OCI-LY1 (cell line): ENCODE data around the gene CREB5.

ENCODE experiments used
- EZH2 ChIP-seq: fragments of 200-600 bp; sonication (generic), shearing (Covaris generic); IDR thresholded peaks from 2 replicates; pipeline ENCODE4 v1.8.0; 2017; ENCODE audit warnings: borderline replicate concordance, mixed run types, mild to moderate bottlenecking, antibody characterized with exemption, low read length, moderate library complexity, mixed read lengths
- TF ChIP-seq, protein P1 (sequence below): fragments of 200-600 bp; sonication (generic), shearing (Covaris generic); IDR thresholded peaks from 2 replicates; pipeline ENCODE4 v1.5.1; 2017; ENCODE audit warnings: mild to moderate bottlenecking, antibody characterized with exemption, low read length, moderate library complexity, mixed read lengths

DNA sequence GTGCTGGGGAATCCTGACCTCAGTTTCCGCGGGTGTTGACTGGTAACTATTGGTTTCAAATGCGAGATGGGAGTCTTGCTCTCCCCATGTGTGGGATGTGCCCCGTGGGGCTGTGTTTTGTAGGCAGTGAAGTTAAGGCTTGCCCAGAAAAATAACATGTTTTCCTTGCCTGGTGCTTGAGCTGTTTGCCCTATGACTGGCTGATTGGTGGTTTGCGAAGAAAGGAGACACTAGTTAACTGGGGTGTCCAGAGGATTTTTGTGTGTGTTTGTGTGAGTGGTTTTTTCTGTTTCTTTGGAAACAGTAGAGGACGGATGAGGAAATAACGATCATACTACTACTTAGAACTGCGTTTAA is 61.9 kb downstream of the CREB5 start:
- TF ChIP-seq, protein P1, sequence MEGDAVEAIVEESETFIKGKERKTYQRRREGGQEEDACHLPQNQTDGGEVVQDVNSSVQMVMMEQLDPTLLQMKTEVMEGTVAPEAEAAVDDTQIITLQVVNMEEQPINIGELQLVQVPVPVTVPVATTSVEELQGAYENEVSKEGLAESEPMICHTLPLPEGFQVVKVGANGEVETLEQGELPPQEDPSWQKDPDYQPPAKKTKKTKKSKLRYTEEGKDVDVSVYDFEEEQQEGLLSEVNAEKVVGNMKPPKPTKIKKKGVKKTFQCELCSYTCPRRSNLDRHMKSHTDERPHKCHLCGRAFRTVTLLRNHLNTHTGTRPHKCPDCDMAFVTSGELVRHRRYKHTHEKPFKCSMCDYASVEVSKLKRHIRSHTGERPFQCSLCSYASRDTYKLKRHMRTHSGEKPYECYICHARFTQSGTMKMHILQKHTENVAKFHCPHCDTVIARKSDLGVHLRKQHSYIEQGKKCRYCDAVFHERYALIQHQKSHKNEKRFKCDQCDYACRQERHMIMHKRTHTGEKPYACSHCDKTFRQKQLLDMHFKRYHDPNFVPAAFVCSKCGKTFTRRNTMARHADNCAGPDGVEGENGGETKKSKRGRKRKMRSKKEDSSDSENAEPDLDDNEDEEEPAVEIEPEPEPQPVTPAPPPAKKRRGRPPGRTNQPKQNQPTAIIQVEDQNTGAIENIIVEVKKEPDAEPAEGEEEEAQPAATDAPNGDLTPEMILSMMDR = no peak
- no peak for TF ChIP-seq EZH2
